Liver (tissue), 9 donors: ENCODE measurements around the gene SYF2. TPM values are rescaled to one million over a fixed set of nuclear protein-coding genes. Genes with fewer than 3 reads are reported as not detected.

Source experiments
- DNase-seq: peaks from one replicate; pipeline ENCODE4 v3.0.0-alpha.2; 2017; ENCODE audit warnings: low spot score
- H3K27ac ChIP-seq, 2 donors: one replicate each; pipeline ENCODE4 v1.7.0; 2013; ENCODE audit warnings: inconsistent platforms in 2 of 2, low read length in 2 of 2, control low read depth in 1 of 2, low read depth in 1 of 2, mild to moderate bottlenecking in 1 of 2
- H3K27me3 ChIP-seq, 4 donors: one replicate each; pipeline versions ENCODE4 v1.6.1 to v1.7.0; 2013; ENCODE audit warnings: low read length in 3 of 4, inconsistent platforms in 1 of 4, mild to moderate bottlenecking in 1 of 4, moderate library complexity in 1 of 4; ENCODE audit not compliant: control insufficient read depth in 4 of 4, insufficient read depth in 4 of 4
- H3K36me3 ChIP-seq, 4 donors: one replicate each; pipeline versions ENCODE4 v1.6.1 to v1.7.0; 2013; ENCODE audit warnings: low read length in 3 of 4, mild to moderate bottlenecking in 3 of 4, low read depth in 1 of 4, moderate library complexity in 1 of 4; ENCODE audit not compliant: control insufficient read depth in 4 of 4, insufficient read depth in 3 of 4
- H3K4me1 ChIP-seq, 4 donors: one replicate each; pipeline versions ENCODE4 v1.6.1 to v1.7.0; 2013; ENCODE audit warnings: low read length in 3 of 4, mild to moderate bottlenecking in 3 of 4, moderate library complexity in 1 of 4; ENCODE audit not compliant: control insufficient read depth in 4 of 4, insufficient read depth in 4 of 4
- H3K4me3 ChIP-seq, 3 donors: one replicate each; pipeline versions ENCODE4 v1.6.1 to v1.7.0; 2013; ENCODE audit warnings: low read length in 3 of 3, control low read depth in 1 of 3, low read depth in 1 of 3, mild to moderate bottlenecking in 1 of 3
- H3K9ac ChIP-seq, 2 donors: one replicate each; pipeline ENCODE4 v1.7.0; 2013; ENCODE audit warnings: low read length in 2 of 2, mild to moderate bottlenecking in 2 of 2, moderate library complexity in 2 of 2, control low read depth in 1 of 2, low read depth in 1 of 2
- H3K9me3 ChIP-seq, 4 donors: one replicate each; pipeline versions ENCODE4 v1.6.1 to v1.7.0; 2013; ENCODE audit warnings: low read length in 3 of 4; ENCODE audit not compliant: control insufficient read depth in 4 of 4
- EGR1 ChIP-seq, 2 donors: IDR thresholded peaks; 2 replicates each; pipeline ENCODE4 v1.6.1; 2016 to 2018; ENCODE audit warnings: antibody characterized with exemption in 2 of 2, low read depth in 2 of 2
- FOXA1 ChIP-seq: IDR thresholded peaks from 2 replicates; pipeline ENCODE4 v1.6.1; 2016; ENCODE audit warnings: antibody characterized with exemption
- FOXA2 ChIP-seq: IDR thresholded peaks from 2 replicates; pipeline ENCODE4 v1.6.1; 2016; ENCODE audit warnings: antibody characterized with exemption
- GABPA ChIP-seq, 2 donors: IDR thresholded peaks in 1 of 2; conservative IDR thresholded peaks in 1 of 2; 2 replicates each; pipeline ENCODE4 v1.6.1; 2016; ENCODE audit warnings: antibody characterized with exemption in 2 of 2, mild to moderate bottlenecking in 1 of 2, moderate library complexity in 1 of 2
- HNF4G ChIP-seq: IDR thresholded peaks from 2 replicates; pipeline ENCODE4 v1.6.1; 2016; ENCODE audit warnings: antibody characterized with exemption
- JUND ChIP-seq, 2 donors: IDR thresholded peaks; 2 replicates each; pipeline ENCODE4 v1.6.1; 2016; ENCODE audit warnings: antibody characterized with exemption in 2 of 2
- MAX ChIP-seq: IDR thresholded peaks from 2 replicates; pipeline ENCODE4 v1.6.1; 2016; ENCODE audit warnings: antibody characterized with exemption
- RAD21 ChIP-seq, 2 donors: IDR thresholded peaks; 2 replicates each; pipeline ENCODE4 v1.6.1; 2016; ENCODE audit warnings: antibody characterized with exemption in 2 of 2, mild to moderate bottlenecking in 2 of 2
- REST ChIP-seq: IDR thresholded peaks from 2 replicates; pipeline ENCODE4 v1.6.1; 2016; ENCODE audit warnings: antibody characterized with exemption, mild to moderate bottlenecking
- RXRA ChIP-seq, 2 donors: IDR thresholded peaks; 2 replicates each; pipeline ENCODE4 v1.6.1; 2017 to 2018; ENCODE audit warnings: antibody characterized with exemption in 2 of 2, mild to moderate bottlenecking in 1 of 2
- TAF1 ChIP-seq: conservative IDR thresholded peaks from 2 replicates; pipeline ENCODE4 v1.6.1; 2016; ENCODE audit warnings: antibody characterized with exemption, mild to moderate bottlenecking
- YY1 ChIP-seq: IDR thresholded peaks from 2 replicates; pipeline ENCODE4 v1.6.1; 2016; ENCODE audit warnings: antibody characterized with exemption, mild to moderate bottlenecking
- WGBS: extraction: QIAGEN DNeasy Blood & Tissue Kit; methylation state at CpG from one replicate; pipeline ENCODE4 v1.1.7; 2013; 5-methylcytosine and 5-hydroxymethylcytosine counted together
- polyA plus RNA-seq, 2 donors: library from polyadenylated mRNA; stranded (reverse) in 1 of 2; unstranded in 1 of 2; fragments of 200-250 nt in 1 of 2; fragments of >200 nt in 1 of 2; fragmentation: Nextera tagmentation in 1 of 2; extraction: Ambion mirVana in 1 of 2; gene quantifications; one replicate each; pipeline versions ENCODE4 v1.2.1 to v1.2.3, GENCODE V29; 2013 to 2015
- total RNA-seq, 2 donors: library from RNA; depleted of rRNA; stranded (reverse); fragments of >200 nt; gene quantifications; one replicate each; pipeline ENCODE4 v1.2.3, GENCODE V29; 2014
- TF ChIP-seq, protein P1 (sequence below): IDR thresholded peaks from 2 replicates; pipeline ENCODE4 v1.6.1; 2016; ENCODE audit warnings: antibody characterized with exemption
- donor health status: healthy.
- donor health status: healthy.
- donor health status: healthy.
- donor health status: healthy.
- donor health status: healthy.

The SYF2 gene
- total and polyA plus RNA-seq, 4 donors: 12.0 to 24.0 (median 15.2) TPM

GRCh38 chr1:25222606-25223005 is 9.7 kb downstream of the SYF2 start:
- WGBS: 90% methylated on average over 4 of the region's 4 CpGs
- DNase-seq: no peak
- Histone ChIP-seq H3K9me3 (no peaks in the 10 kb centered on the region), H3K27ac (no peak overlapping the region), H3K36me3 (peaks cover 16 to 61% (median 47%) of the 10 kb centered on the region in 4 donors), H3K27me3 (no peaks in the 10 kb centered on the region), H3K9ac (no peak overlapping the region), H3K4me1 (no peaks in the 10 kb centered on the region), H3K4me3 (no peak overlapping the region)
- TF ChIP-seq FOXA2: no peak

DNA sequence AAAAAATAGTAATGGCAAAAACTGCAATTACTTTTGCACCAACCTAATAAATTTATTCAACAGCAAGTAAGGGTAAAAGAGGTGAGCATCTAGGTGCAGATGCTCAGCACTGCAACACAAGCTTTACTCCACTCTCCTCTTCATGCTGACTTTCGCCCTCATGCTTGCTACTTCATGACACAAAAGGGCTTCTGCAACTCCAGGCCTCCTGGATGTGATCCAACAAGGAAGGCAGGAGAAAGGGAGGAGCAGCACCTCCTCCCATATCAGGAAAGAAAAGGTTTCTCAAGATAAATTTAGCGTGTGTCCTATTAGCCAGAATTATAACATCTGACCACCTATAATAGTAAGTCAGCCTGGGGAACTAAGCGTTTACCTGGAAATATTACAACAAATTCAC is 11.6 kb downstream of the SYF2 start:
- no peak overlapping the region for H3K27ac ChIP-seq
- H3K9ac ChIP-seq: no peak overlapping the region
- peaks cover 12 to 47% (median 32%) of the 10 kb centered on the region in 4 donors for H3K36me3 ChIP-seq
- no peaks in the 10 kb centered on the region for H3K4me1 ChIP-seq
- no peak overlapping the region for H3K4me3 ChIP-seq
- TF ChIP-seq HNF4G (no peak), YY1 (no peak), GABPA (IDR thresholded peaks at IDR 0.05 in 1 of 2, conservative IDR thresholded peaks at IDR 0.05 in 1 of 2) (no peak), EGR1 (IDR thresholded peaks at IDR 0.05; ENCODE audit: low read depth in 2 of 2) (no peak)
- TF ChIP-seq, protein P1, sequence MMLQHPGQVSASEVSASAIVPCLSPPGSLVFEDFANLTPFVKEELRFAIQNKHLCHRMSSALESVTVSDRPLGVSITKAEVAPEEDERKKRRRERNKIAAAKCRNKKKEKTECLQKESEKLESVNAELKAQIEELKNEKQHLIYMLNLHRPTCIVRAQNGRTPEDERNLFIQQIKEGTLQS: no peak
- WGBS: 89% methylated on average over 3 of the region's 3 CpGs
- no peak for DNase-seq
- H3K9me3 ChIP-seq: no peaks in the 10 kb centered on the region
- H3K27me3 ChIP-seq: no peaks in the 10 kb centered on the region

GRCh38 chr1:25219661-25220251 is 12.5 kb downstream of the SYF2 start:
- Histone ChIP-seq H3K9ac (no peak overlapping the region), H3K4me1 (no peaks in the 10 kb centered on the region), H3K4me3 (no peak overlapping the region), H3K36me3 (peaks cover 11 to 44% (median 30%) of the 10 kb centered on the region in 4 donors), H3K27me3 (no peaks in the 10 kb centered on the region), H3K27ac (no peak overlapping the region), H3K9me3 (no peaks in the 10 kb centered on the region)
- WGBS: 95% methylated on average over 9 of the region's 9 CpGs
- TF ChIP-seq RXRA (IDR thresholded peaks at IDR 0.05): no peak
- no peak for DNase-seq

- H3K9ac ChIP-seq: no peak overlapping the region
- no peaks in the 10 kb centered on the region for H3K27me3 ChIP-seq
- no peak overlapping the region for H3K27ac ChIP-seq
- TF ChIP-seq TAF1: no peak
- peaks cover 6 to 23% (median 14%) of the 10 kb centered on the region in 4 donors for H3K36me3 ChIP-seq
- 92% methylated on average over 8 of the region's 8 CpGs for WGBS
- no peak overlapping the region for H3K4me3 ChIP-seq
- no peaks in the 10 kb centered on the region for H3K9me3 ChIP-seq
- DNase-seq: no peak
- no peaks in the 10 kb centered on the region for H3K4me1 ChIP-seq
Measured at GRCh38 chr1:25217598-25218232, 14.6 kb downstream of the SYF2 start.

DNA sequence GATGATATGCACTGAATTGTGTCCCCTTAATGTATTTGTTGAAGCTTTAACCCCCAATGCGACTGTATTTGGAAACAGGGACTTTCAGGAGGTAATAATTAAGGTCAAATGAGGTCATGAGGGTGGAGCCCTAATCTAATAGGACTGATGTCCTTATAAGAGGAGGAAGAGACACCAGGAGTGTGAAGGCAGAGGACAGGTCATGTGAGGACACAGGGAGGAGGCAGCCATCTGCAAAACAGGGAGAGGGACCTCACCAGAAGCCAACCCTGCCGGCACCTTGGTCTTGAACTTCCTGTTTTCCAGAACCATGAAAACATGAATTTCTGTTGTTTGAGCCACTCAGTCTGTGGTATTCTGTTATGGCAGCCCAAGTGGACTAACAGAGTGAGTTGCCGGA is 15.3 kb downstream of the SYF2 start:
- Histone ChIP-seq H3K27me3 (no peaks in the 10 kb centered on the region), H3K9ac (no peak overlapping the region), H3K9me3 (no peaks in the 10 kb centered on the region), H3K36me3 (peaks cover 3 to 16% (median 11%) of the 10 kb centered on the region in 4 donors), H3K4me3 (no peak overlapping the region), H3K27ac (no peak overlapping the region), H3K4me1 (no peaks in the 10 kb centered on the region)
- DNase-seq: no peak
- 89% methylated on average over 3 of the region's 3 CpGs for WGBS
- TF ChIP-seq MAX (no peak), RAD21 (IDR thresholded peaks at IDR 0.05) (no peak), REST (no peak), JUND (IDR thresholded peaks at IDR 0.05) (no peak), FOXA1 (no peak), GABPA (IDR thresholded peaks at IDR 0.05 in 1 of 2, conservative IDR thresholded peaks at IDR 0.05 in 1 of 2) (no peak)
- TF ChIP-seq, protein P1: no peak
